ELF-1 (cell line): ENCODE results near the gene DNAI2.

Experiments
- DNase-seq: peaks from one replicate; pipeline ENCODE4 v3.0.0-alpha.2; 2016; ENCODE audit warnings: low read depth, low spot score

DNAI2 gene

DNA sequence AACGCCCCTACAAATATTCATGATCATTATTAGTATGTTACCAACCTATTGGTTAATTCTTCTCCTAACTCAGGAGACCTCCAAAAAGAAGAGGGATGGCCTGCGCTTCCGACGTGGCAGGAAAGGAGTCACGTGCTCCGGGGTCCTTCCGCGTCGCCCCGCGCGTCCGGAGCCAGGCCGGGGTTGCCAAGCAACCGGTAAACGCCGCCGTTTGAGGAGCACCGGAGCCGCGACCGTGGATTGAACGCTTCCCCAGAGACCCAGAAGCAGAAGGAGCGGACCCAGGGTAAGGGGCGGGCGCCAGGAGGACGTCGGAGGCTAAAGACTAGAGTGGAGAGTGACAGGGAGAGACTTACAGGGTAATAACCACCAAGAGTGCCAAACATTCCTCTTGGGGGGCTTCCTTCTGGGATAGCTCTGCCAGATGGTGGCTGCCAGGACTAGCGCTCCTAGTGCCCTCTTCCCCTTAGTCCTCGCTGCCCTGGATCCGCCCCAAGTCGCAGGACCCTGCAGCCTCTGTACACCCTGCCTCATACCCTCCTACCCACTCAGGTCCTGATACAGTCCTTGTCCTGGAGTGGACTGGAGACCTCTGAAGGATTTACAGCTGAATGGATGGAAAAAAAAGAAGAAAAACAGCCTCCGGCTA, at the start of gene DNAI2:
DNAI2 (plus strand) TSS at position 175 of the 649 bp plus-strand sequence. CDS start 7,584 bp downstream, outside the sequence.
- DNase-seq = peak; percentile 63

DNA sequence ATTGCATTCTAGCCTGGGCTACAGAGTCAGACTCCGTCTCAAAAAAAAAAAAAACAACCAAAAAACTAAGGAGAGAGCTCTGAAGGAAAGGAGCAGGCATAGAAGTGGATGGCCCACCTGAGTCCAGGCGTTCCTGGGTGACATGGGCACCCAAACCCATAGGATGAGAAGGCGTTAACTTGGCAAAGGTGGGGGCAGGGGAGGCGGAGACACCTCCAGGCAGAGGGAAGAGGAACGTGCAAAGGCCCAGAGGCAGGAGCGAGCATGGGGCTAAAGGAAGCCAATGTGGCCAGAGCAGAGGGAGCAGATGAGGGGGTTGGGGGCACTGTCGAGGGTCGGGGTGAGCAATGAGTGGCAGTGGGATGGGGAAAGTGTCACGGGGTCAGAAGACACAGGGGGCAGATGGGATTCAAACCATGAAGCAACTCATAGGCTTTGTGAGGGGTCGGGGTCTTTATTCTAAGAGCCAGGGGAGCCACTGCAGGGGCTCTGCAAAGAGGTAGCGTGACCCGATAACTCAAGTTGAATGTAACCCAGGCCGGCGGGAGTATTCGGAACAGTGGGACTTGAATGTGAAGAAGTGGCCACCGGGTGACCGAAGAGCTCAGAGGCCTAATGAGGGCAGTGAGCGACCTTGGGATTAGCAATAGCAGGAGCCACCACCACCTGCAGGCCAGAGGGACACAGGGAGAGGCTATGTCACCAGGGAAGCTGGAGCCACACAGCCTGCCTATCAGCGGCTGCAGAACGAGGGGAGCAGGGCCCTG, 48.9 kb upstream of the DNAI2 start:
- no peak for DNase-seq

- no peak for DNase-seq
Measured at GRCh38 chr17:74226252-74226651, 47.8 kb upstream of the DNAI2 start.

GRCh38 chr17:74227271-74228080, 46.6 kb upstream of the DNAI2 start:
- no peak for DNase-seq

- no peak for DNase-seq
Measured at GRCh38 chr17:74228306-74228978, 45.6 kb upstream of the DNAI2 start.

GRCh38 chr17:74230896-74231295, 43.1 kb upstream of the DNAI2 start:
- no peak for DNase-seq

GRCh38 chr17:74231928-74232907, 41.8 kb upstream of the DNAI2 start:
- no peak for DNase-seq

GRCh38 chr17:74233937-74234336, 40.1 kb upstream of the DNAI2 start:
- DNase-seq = no peak

- DNase-seq = no peak
Measured at GRCh38 chr17:74234486-74234885, 39.5 kb upstream of the DNAI2 start.

DNA sequence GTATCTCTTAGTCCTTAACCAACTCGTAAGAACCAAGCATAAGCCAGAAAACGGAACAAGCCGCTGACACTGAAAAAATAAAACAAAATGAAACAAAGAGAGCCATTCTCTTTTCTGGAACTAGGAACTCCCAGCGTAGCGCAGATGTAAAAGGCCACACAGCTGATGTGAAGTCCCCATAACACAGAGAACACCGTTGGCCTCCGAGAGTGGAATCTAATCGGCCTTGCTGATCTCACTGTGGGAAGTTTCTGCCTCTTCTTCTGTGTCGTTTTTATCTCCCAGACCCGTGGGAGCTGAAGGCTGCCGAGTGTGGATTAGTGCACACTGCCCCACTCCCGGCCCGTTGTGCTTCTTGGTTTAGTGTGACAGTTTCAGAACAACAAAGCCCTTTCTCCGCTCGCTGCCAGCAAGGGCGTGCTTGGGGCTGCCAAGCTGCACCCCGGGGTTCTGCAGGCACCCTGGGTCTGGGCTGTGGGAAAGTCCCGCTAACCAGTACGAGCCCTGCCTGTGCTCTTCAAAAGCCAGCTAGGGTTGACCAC, 38.9 kb upstream of the DNAI2 start:
- no peak for DNase-seq

- peak; percentile 37 for DNase-seq
Measured at GRCh38 chr17:74235911-74236371, 38.1 kb upstream of the DNAI2 start.

DNA sequence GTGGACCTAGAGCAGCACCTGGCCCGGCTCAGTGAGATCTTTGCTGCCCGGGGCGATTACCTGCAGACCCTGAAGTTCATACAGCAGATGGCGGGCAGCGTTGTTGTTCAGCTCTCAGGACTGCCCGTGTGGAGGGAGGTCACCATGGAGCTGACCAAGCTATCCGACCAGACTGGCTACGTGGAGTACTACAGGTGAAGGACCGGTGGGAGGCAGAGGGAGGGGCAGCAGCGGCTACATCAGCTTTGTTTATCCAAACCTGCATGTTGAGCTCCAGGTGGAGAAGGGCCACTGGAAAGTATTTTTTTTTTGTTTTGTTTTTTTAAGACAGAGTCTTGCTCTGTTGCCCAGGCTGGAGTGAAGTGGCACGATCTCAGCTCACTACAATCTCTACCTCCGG, 36.7 kb upstream of the DNAI2 start:
- no peak for DNase-seq

GRCh38 chr17:74239172-74239571, 34.9 kb upstream of the DNAI2 start:
- no peak for DNase-seq

DNA sequence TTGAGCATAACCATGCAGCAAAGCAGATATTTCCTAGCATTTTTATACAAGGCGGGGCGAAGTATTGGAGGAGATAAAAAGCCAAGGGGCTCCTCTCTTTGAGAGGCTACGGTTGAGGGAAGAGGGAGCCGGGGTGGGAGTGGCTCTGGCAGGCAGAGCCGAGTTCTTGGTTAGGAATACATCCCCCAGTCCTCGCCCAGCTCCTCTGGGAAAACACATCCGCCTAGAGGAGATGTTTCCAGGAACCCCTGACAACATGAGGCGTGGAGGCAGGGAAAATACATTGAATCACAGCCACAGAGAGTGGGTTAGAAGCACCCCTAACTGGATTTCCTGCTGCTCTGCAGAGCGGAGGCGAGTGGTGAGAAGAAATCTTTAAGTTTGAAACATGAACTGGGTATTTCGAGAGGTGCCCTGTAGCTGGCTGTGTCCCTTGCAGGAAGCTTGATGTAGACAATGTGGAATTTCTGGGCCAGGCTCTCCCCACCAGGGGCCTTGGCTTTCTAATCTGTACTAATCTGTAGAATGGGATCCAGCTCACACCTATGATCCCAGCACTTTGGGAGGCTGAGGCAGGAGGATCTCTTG, 33.3 kb upstream of the DNAI2 start:
- DNase-seq = no peak

- no peak for DNase-seq
Measured at GRCh38 chr17:74241431-74241830, 32.6 kb upstream of the DNAI2 start.

GRCh38 chr17:74241847-74242246, 32.2 kb upstream of the DNAI2 start:
- no peak for DNase-seq

DNA sequence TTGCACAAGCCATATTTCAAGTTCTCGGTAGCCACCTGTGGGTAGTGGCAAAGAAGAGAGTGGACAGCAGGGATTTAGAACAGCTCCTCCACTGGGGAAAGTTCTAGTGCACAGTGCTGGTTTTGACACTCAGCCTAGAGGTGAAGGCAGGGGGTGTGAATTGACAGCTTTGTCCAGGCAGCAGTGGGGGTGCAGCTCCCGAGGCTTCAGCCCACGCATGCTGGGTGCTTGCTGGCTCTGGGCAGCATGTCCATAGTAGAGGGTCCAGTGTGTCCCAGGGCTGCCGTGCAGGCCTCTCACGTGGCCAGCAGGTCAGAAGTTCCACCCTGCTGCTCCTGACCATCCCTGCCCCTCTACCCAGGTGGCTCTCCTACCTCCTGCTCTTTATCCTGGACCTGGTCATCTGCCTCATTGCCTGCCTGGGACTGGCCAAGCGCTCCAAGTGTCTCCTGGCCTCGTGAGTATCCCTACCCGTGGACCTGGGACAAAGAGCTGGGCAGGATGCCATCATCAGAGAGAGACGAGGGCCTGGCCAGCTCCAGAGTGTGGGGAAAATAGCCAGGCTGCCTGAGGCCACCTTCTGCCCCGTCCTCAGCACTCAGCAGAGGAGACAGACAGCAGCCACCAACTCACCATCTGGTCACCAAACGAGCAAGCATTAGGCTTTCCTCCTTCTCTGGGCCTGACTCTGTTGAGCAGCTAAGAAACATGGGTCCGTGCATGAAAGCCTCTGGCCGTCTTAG, 30.9 kb upstream of the DNAI2 start:
- no peak for DNase-seq

GRCh38 chr17:74244128-74244527, 29.9 kb upstream of the DNAI2 start:
- DNase-seq = no peak

DNA sequence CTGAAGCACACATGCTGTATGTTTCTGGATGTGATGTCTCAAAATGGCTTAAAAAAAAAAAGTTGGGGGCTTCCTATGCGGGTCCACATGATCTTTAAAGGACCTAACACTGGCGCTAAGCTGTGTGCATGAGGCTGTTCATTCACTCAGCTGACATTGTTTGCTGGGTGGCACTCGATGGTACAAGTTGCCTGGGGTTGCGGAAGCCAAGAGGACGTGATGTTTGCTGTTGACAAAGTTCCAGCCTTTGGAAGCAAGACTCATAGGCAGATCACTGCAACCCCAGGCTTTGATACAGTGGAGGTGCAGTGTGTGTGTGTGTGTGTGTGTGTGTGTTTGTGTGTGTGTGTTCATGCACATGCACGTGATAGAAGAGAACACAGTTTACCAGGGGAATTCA, 29.5 kb upstream of the DNAI2 start:
- DNase-seq = no peak
